UCSD-AML1 (cell line): Measurements from ENCODE around the gene SDF2L1.

Experiments used
- DNase-seq: peaks from one replicate; lab custom pipeline; 2025; ENCODE audit not compliant: unreplicated experiment; lab: John Stamatoyannopoulos, UW

The SDF2L1 gene

GRCh38 chr22:21622011-21622918 lies 19.8 kb upstream of the SDF2L1 start:
- no peak for DNase-seq

- no peak for DNase-seq
Observed at GRCh38 chr22:21622919-21623647, 19.0 kb upstream of the SDF2L1 start.

GRCh38 chr22:21623648-21623970 lies 18.5 kb upstream of the SDF2L1 start:
- DNase-seq, result no peak

DNA sequence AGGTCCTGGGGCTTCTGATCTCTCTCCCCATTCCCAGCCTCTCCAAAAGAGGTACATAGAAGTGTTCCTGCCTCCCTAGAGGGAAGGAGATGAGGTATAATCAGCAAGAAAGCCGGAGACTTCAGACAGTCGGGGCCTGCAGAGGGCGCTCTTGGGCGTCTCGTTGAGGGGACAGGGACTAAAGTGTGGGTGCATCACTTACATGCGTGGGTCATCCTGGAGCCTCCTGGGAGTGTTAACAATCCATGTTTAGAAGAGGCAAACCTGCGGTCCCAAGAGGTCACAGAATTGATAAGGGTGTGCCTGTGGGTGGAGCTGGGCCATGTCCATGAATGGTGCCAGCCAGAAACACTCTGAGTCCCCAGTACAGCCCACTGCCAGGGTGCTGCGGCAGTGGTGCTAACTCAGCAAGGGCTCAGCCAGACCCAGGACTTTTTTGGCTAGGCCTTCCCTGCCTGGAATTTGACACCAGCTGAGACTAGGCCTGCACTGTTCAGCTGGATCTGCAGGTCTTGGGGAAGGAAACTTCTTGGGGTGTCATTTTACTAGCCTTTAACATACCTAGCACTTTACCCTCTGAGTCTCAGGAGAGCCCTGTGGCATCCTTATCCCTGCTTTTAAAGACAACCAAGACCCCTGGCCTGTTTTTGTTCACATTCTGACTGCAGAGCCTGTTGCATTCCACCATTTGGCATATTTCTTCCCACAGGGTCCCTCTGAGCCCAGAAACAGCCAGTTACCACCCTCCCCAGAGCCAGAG lies 17.8 kb upstream of the SDF2L1 start:
- peak; percentile 52 for DNase-seq

GRCh38 chr22:21624880-21625791 lies 17.0 kb upstream of the SDF2L1 start:
- DNase-seq, result no peak

- DNase-seq, result no peak
Observed at GRCh38 chr22:21626073-21626734, 15.9 kb upstream of the SDF2L1 start.

GRCh38 chr22:21626735-21627469 lies 15.2 kb upstream of the SDF2L1 start:
- DNase-seq, result no peak

DNA sequence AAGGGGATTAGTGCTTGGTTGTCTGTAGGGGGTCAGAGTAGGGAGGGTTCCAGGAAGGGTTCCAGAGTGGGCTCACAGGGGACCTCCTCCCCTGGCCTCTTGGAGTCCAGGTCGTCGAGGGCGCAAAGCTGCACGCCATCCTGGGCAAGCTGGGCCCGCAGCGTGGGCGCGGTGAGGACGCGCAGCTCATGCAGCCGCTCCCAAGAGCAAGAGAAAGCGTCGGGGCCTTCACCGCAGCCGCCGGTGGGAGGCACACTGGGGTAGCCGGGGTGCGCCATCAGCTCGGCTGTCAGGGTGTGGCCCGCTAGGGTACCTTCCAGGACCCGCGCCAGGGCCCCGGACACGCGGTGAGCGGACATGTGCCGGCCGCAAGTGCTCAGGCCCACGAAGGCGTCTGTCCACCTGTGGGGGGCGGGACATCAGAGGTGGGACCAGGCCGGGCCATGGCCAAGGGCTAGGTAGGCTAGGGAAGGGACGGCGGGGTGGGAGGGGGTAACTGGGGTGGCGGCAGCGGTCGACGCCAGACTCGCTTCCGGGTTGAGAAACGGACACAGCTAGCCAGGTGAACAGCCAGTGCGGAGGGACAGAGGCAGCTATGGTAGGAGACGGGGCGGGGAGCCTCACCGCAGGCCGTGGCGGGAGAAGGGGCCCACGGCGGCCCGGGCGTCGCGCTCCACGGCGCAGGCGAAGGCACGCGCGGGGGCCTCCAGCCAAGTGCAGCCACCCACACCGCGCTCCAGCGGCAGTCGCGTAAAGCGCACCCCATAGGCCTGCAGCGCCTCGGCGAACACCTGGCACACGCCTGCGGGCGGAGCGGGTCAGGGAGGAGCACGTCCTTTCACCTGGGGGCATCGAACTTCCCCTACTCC lies 13.5 kb upstream of the SDF2L1 start:
- DNase-seq, result no peak

DNA sequence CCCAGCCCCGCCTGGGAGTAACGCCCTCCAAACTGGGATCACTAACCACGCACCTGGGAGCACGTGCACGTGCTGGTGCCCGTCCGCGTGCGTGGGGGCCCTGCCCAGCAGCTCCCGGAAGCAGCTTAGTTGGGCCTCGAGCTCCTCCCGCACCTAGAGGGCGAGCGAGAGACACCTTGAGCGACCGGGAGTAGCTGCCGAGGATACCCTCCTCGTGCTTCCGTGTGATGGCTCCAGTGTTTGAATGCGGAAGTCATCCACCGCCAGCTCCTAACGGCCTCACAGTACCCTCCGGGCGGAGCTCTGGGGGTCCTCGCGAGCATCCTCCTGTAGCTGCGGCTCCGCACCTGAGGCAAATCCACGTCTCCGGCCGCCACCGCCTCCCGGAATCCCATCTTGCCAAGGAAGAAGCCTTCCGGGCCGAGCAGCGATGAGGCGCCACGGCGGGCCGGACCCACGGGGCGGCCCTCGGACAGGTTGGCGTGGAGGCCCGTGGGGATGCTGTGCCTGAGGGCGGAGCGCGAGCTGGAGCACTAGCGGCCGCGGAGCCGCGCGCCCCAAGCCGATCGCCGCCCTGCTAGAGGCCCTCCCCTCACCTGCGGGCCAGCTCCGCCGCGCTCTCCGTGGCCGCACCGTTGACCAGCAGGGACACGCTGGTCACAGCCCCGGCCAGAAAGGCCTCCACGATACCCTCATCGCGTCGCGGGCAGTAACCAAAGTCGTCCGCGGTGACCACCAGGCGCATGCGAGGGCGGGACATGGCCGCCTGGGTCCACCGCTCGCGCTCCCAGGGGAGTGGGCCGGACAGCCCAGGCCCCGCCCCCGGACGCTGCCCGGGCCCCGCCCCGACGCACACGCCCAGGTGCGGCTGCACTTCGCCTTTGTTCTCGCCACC lies 12.6 kb upstream of the SDF2L1 start, which contains the start of gene YDJC:
TSS of gene YDJC (minus strand) at position 768 of the 895 bp plus-strand sequence. CDS start at position 760, 8 bp downstream.
- peak; percentile 95 for DNase-seq

- no peak for DNase-seq
Observed at GRCh38 chr22:21631025-21631424, 11.1 kb upstream of the SDF2L1 start.

DNA sequence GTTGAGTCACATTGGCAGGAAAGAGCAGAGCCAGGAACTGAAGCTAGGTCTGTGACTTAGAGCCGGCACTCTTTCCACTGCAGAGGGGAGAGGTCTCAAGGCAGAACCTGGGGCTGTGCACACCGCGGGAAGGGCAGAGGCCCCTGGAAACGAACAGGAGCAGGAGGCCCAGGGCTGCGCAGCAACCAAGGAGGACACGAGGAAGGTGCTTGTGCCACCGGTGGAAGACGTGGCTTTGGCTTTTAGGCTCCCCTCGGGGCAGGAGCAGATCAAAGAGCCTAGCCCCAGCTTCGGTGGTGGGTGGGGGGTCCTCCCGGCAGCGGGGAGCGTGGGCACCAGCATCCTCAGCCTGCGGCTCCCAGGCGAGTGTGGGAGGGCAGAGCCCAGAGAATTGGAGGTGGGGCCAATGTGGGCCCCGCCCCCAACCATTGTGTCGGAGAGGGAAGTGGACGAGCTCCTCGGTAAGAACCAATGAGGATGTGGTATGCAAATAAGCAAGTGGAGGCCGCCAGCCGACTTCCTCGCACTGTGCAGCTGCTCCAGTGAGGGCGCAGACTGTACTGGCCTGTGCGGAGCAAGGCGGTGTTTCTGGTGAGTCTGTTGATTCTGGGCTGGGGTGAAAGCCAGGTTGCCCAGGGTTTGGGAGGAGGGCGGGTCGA lies 9.7 kb upstream of the SDF2L1 start, which contains the start of gene CCDC116:
TSS of gene CCDC116 (plus strand) at position 524 of the 659 bp plus-strand sequence. CDS start 422 bp downstream, outside the sequence.
- peak; percentile 94 for DNase-seq

GRCh38 chr22:21632931-21633330 lies 9.2 kb upstream of the SDF2L1 start:
- DNase-seq, result no peak

GRCh38 chr22:21633481-21633880 lies 8.6 kb upstream of the SDF2L1 start:
- DNase-seq, result no peak

DNA sequence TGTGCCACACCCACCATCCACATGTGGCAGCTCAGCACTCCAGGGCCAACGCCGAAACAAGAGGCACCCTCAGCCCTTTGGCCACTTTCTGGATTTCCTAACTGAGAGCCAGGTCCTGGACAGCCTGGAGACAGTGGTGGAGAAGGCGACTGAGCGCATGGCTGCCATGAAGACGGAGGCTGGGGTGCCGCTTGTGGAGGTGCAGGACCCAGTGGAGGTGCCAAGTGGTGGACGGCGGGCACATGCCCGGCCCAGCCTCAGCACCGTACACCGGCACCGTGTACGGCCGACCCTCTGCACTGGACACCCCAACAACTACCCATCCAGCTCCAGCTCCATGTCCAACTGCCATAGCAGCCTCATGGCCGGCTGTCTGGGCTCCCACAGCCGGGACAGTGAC lies 8.0 kb upstream of the SDF2L1 start:
- DNase-seq, result no peak

DNA sequence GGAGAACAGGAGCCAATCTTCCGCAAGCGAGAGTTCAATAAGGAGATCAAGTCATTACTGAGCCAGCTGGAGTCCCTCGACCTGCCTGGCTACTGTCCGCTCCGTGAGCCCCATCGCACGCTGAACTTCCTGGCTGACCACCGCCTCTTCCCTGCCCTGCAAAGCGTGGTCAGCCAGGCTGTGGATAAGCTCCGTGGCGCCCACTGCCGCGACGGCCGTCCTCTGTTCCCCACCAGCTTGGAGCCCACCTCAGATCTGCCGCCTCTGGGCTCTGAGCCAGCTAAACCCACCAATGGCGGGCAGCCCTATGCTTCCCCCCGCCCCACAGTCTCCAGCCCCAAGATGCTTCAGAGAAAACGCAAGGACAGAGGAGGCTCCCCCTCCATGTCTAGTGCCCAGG lies 7.3 kb upstream of the SDF2L1 start:
- DNase-seq, result no peak

DNA sequence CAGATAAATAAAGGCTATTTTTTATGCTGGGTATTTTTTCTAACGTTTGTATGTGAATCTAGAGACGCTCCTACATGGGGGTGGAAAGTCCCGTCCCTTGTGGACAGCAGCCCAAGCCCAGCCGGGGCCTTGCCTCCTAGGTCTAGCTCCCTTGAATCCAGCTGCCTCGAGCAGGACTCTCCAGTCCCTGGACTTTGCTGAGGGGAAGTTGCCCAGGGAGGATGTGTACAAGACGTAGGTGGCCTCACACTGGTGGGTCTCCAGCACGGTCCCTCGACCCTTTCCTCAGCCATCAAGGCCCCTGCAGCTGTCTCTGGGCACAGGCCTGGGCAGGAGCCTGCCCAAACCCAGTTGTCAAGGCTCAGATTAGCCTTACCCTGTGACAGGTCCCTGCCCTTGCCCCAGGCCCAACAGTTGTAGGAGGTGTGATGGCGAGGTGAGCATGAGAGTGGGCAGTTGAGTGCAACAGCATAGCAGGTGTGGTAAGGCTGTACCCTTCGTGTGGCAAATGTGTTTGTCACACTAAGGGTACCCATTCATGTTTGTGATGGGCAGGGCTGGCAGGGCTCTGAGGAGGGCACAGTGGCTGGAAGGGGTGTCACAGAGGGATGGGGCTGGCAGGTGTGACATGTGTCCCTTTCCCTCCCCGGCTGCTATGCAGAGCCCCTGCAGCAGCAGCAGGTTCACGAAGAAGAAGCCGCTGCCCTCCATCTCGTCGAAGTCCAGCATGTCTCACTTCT lies 6.2 kb upstream of the SDF2L1 start:
- no peak for DNase-seq
